Frontal cortex (tissue), 4 donors: Measurements from ENCODE around the gene NID1. TPM values are rescaled to one million over a fixed set of nuclear protein-coding genes. Genes with fewer than 3 reads are reported as not detected.
"Not testable (repeated sequence)": the region's sequence is repeated elsewhere in the genome, so short reads cannot be mapped to it uniquely, and the experiment has no call there.

Experiments
- DNase-seq, 2 donors: peaks; one replicate each; pipeline ENCODE4 v3.0.0; 2012; ENCODE audit warnings: low spot score in 2 of 2
- FAIRE-seq: peaks from 2 replicates; lab custom pipeline; 2012; peaks lifted over from hg19 to GRCh38; lab: Jason Lieb, UNC
- total RNA-seq: library from RNA; depleted of rRNA; stranded (reverse); fragments of >200 nt; gene quantifications from one replicate; pipeline ENCODE4 v1.2.3, GENCODE V29; 2014
- donor health status: control.
- donor health status: control.
- donor health status: control.

Gene NID1
- total RNA-seq, 1 donor from 2014 or later = 11.0 TPM

- no peak for FAIRE-seq
Observed at GRCh38 chr1:236095705-236096520, 31.0 kb upstream of the NID1 start.

GRCh38 chr1:236092899-236093298 lies 28.0 kb upstream of the NID1 start:
- DNase-seq (no peak), FAIRE-seq (no peak)

More at GRCh38 chr1:236095705-236096520, 31.0 kb upstream of the NID1 start:
- DNase-seq = no peak

GRCh38 chr1:236091933-236092318 lies 27.0 kb upstream of the NID1 start:
- DNase-seq (no peak), FAIRE-seq (no peak)

- no peak for FAIRE-seq
- no peak for DNase-seq
Observed at GRCh38 chr1:236090741-236091147, 25.9 kb upstream of the NID1 start.

- no peak for FAIRE-seq
- no peak for DNase-seq
Observed at GRCh38 chr1:236089046-236089773, 24.3 kb upstream of the NID1 start.

GRCh38 chr1:236086537-236086936 lies 21.6 kb upstream of the NID1 start:
- FAIRE-seq = no peak
- no peak for DNase-seq

- no peak for FAIRE-seq
- DNase-seq = no peak
Observed at GRCh38 chr1:236085545-236086159, 20.8 kb upstream of the NID1 start.

GRCh38 chr1:236084386-236084730 lies 19.5 kb upstream of the NID1 start:
- DNase-seq (no peak), FAIRE-seq (no peak)

- DNase-seq = no peak
- FAIRE-seq = no peak
Observed at GRCh38 chr1:236083650-236084385, 18.9 kb upstream of the NID1 start.

- no peak for FAIRE-seq
- no peak for DNase-seq
Observed at GRCh38 chr1:236082526-236082925, 17.6 kb upstream of the NID1 start.

GRCh38 chr1:236081546-236082227 lies 16.8 kb upstream of the NID1 start:
- DNase-seq (no peak), FAIRE-seq (no peak)

- no peak for FAIRE-seq
- DNase-seq = no peak
Observed at GRCh38 chr1:236079703-236080102, 14.8 kb upstream of the NID1 start.

- FAIRE-seq = no peak
- DNase-seq = no peak
Observed at GRCh38 chr1:236078993-236079392, 14.1 kb upstream of the NID1 start.

- not testable (repeated sequence) for FAIRE-seq, DNase-seq
Observed at GRCh38 chr1:236078077-236078476, 13.2 kb upstream of the NID1 start.

- no peak for FAIRE-seq
Observed at GRCh38 chr1:236075848-236076247, 11.0 kb upstream of the NID1 start.

GRCh38 chr1:236073307-236073897 lies 8.5 kb upstream of the NID1 start:
- FAIRE-seq = no peak
- no peak for DNase-seq

More at GRCh38 chr1:236075848-236076247, 11.0 kb upstream of the NID1 start:
- DNase-seq = no peak

GRCh38 chr1:236072001-236072400 lies 7.1 kb upstream of the NID1 start:
- FAIRE-seq = no peak
- DNase-seq = no peak

- DNase-seq (no peak), FAIRE-seq (no peak)
Observed at GRCh38 chr1:236070753-236071152, 5.9 kb upstream of the NID1 start.

GRCh38 chr1:236069796-236070195 lies 4.9 kb upstream of the NID1 start:
- FAIRE-seq = no peak
- no peak for DNase-seq
